Measurements from ENCODE around the gene TARBP2.
"Not testable (repeated sequence)": the region's sequence is repeated elsewhere in the genome, so short reads cannot be mapped to it uniquely, and the experiment has no call there.

TARBP2 gene

GRCh38 chr12:53476769-53477209, 24.3 kb upstream of the TARBP2 start:
- no peak for DNase-seq

GRCh38 chr12:53478865-53479264, 22.2 kb upstream of the TARBP2 start:
- DNase-seq = no peak

GRCh38 chr12:53479331-53479730, 21.8 kb upstream of the TARBP2 start:
- DNase-seq = no peak

- peak; percentile 2 for DNase-seq
Observed at GRCh38 chr12:53480491-53481442, 20.3 kb upstream of the TARBP2 start.

- not testable (repeated sequence) for DNase-seq
Observed at GRCh38 chr12:53481458-53481857, 19.6 kb upstream of the TARBP2 start.

- DNase-seq = no peak
Observed at GRCh38 chr12:53481939-53482586, 19.0 kb upstream of the TARBP2 start.

GRCh38 chr12:53482626-53483168, 18.4 kb upstream of the TARBP2 start:
- no peak for DNase-seq

GRCh38 chr12:53483225-53483978, 17.7 kb upstream of the TARBP2 start:
- DNase-seq = peak; percentile 32

GRCh38 chr12:53483979-53484377, 17.1 kb upstream of the TARBP2 start:
- no peak for DNase-seq

- DNase-seq = no peak
Observed at GRCh38 chr12:53484686-53485575, 16.2 kb upstream of the TARBP2 start.

GRCh38 chr12:53485955-53486735, 14.9 kb upstream of the TARBP2 start:
- no peak for DNase-seq

- no peak for DNase-seq
Observed at GRCh38 chr12:53486736-53487487, 14.2 kb upstream of the TARBP2 start.

- DNase-seq = no peak
Observed at GRCh38 chr12:53489242-53489864, 11.7 kb upstream of the TARBP2 start.

- DNase-seq = no peak
Observed at GRCh38 chr12:53492188-53492587, 8.9 kb upstream of the TARBP2 start.

GRCh38 chr12:53492830-53493609, 8.1 kb upstream of the TARBP2 start:
- DNase-seq = peak; percentile 90

GRCh38 chr12:53493610-53494391, 7.3 kb upstream of the TARBP2 start:
- DNase-seq = no peak

- DNase-seq = no peak
Observed at GRCh38 chr12:53495903-53496751, 5.0 kb upstream of the TARBP2 start.

Measured in stimulated activated CD4-positive, alpha-beta T cell treated with anti-CD3 and anti-CD28 coated beads, Interleukin-15, amount 100 ng/mL, for 24 hours (primary cell).